Choroid plexus epithelial cell (primary cell): ENCODE measurements around the gene FOXN3.
"Not testable (repeated sequence)": the region's sequence is repeated elsewhere in the genome, so short reads cannot be mapped to it uniquely, and the experiment has no call there.

ENCODE experiments used
- DNase-seq: peaks from one replicate; pipeline ENCODE4 v3.0.0-alpha.2; 2010; ENCODE audit warnings: low read depth
- H3K4me3 ChIP-seq: 2 replicates; pipeline ENCODE4 v1.5.1; 2011; ENCODE audit warnings: low read depth, mild to moderate bottlenecking, control low read depth, low read length, moderate library complexity
- CTCF ChIP-seq: conservative IDR thresholded peaks from 2 replicates; pipeline ENCODE4 v1.5.1; 2011; ENCODE audit warnings: low read depth, mild to moderate bottlenecking, control low read depth, inconsistent platforms, low read length, moderate library complexity

The FOXN3 gene

GRCh38 chr14:89112720-89113119 is 304.3 kb downstream of the FOXN3 start:
- no peak overlapping the region for H3K4me3 ChIP-seq
- no peak for TF ChIP-seq CTCF
- DNase-seq, result no peak

- not testable (repeated sequence) for H3K4me3 ChIP-seq, DNase-seq
Measured at GRCh38 chr14:89111766-89112543, 305.1 kb downstream of the FOXN3 start.

GRCh38 chr14:89111232-89111631 is 305.8 kb downstream of the FOXN3 start:
- not testable (repeated sequence) for H3K4me3 ChIP-seq, DNase-seq

- H3K4me3 ChIP-seq, result no peak overlapping the region
- no peak for DNase-seq
- no peak for TF ChIP-seq CTCF
Measured at GRCh38 chr14:89110110-89110509, 306.9 kb downstream of the FOXN3 start.

- H3K4me3 ChIP-seq, result no peak overlapping the region
- no peak for DNase-seq
- no peak for TF ChIP-seq CTCF
Measured at GRCh38 chr14:89108608-89109007, 308.4 kb downstream of the FOXN3 start.

GRCh38 chr14:89107626-89108025 is 309.4 kb downstream of the FOXN3 start:
- no peak overlapping the region for H3K4me3 ChIP-seq
- DNase-seq, result no peak
- TF ChIP-seq CTCF, result no peak
